Breast epithelium (tissue), 3 donors: Measurements from ENCODE around the gene OR51L1.

ENCODE experiments used
- CTCF ChIP-seq, 3 donors: fragments of 450-650 bp; IDR thresholded peaks; one replicate each; pipeline ENCODE4 v1.5.1; 2016 to 2017; ENCODE audit warnings: antibody characterized with exemption in 3 of 3, mild to moderate bottlenecking in 3 of 3, moderate library complexity in 3 of 3
- POLR2A ChIP-seq: fragments of 450-650 bp; IDR thresholded peaks from one replicate; pipeline ENCODE4 v1.6.1; 2016; ENCODE audit warnings: antibody characterized with exemption, mild to moderate bottlenecking, moderate library complexity
- POLR2AphosphoS5 ChIP-seq, 3 donors: sonication (generic); formaldehyde crosslinking; IDR thresholded peaks; one replicate each; pipeline ENCODE4 v1.6.1; 2017; ENCODE audit warnings: antibody characterized with exemption in 3 of 3

- TF ChIP-seq CTCF (IDR thresholded peaks at IDR 0.05) (no peak), POLR2AphosphoS5 (IDR thresholded peaks at IDR 0.05) (no peak), POLR2A (no peak)
These were observed 31.8 kb upstream of the OR51L1 start for GRCh38 chr11:4962816-4963215.
